GM21447 (cell line): ENCODE data around the gene KHK.
A peak's percentile ranks its signal among the peaks of the same experiment; 100 is the strongest.

Experiments
- ATAC-seq: cut with Tn5 transposase; IDR thresholded peaks from one replicate; pipeline ENCODE4 v1.9.1; 2021; ENCODE audit not compliant: unreplicated experiment

The KHK gene

GRCh38 chr2:27126252-27126710 lies 39.7 kb downstream of the KHK start:
- ATAC-seq, result no peak

GRCh38 chr2:27127883-27128667 lies 41.5 kb downstream of the KHK start:
- no peak for ATAC-seq

GRCh38 chr2:27128668-27129571 lies 42.3 kb downstream of the KHK start:
- no peak for ATAC-seq

- no peak for ATAC-seq
These were observed 43.8 kb downstream of the KHK start for GRCh38 chr2:27130396-27130795.

- ATAC-seq, result no peak
These were observed 44.9 kb downstream of the KHK start for GRCh38 chr2:27131429-27131828.

GRCh38 chr2:27133195-27133875 lies 46.8 kb downstream of the KHK start:
- ATAC-seq, result no peak

GRCh38 chr2:27133905-27134780 lies 47.6 kb downstream of the KHK start, which contains the start of gene PREB:
Gene PREB, minus strand, starts transcription at chr2:27134636. Its CDS starts 215 bp downstream, at chr2:27134421.
- peak; percentile 74 for ATAC-seq

GRCh38 chr2:27134781-27135477 lies 48.4 kb downstream of the KHK start:
- no peak for ATAC-seq

- ATAC-seq, result no peak
These were observed 48.9 kb downstream of the KHK start for GRCh38 chr2:27135478-27135955.

GRCh38 chr2:27136751-27137150 lies 50.2 kb downstream of the KHK start:
- no peak for ATAC-seq

- no peak for ATAC-seq
These were observed 50.9 kb downstream of the KHK start for GRCh38 chr2:27137322-27137935.

GRCh38 chr2:27138111-27138510 lies 51.5 kb downstream of the KHK start:
- no peak for ATAC-seq

- no peak for ATAC-seq
These were observed 52.7 kb downstream of the KHK start, which contains the start of gene PRR30 for GRCh38 chr2:27139310-27139709. Gene PRR30, minus strand, starts transcription at chr2:27139410. Its CDS starts 1,081 bp downstream, at chr2:27138329.

- no peak for ATAC-seq
These were observed 56.7 kb downstream of the KHK start for GRCh38 chr2:27143285-27143684.

- no peak for ATAC-seq
These were observed 59.1 kb downstream of the KHK start for GRCh38 chr2:27145682-27146081.

- no peak for ATAC-seq
These were observed 61.4 kb downstream of the KHK start for GRCh38 chr2:27147935-27148334.

GRCh38 chr2:27148801-27149439 lies 62.3 kb downstream of the KHK start, which contains the start of gene TCF23:
Gene TCF23, plus strand, starts transcription at chr2:27149004. Its CDS starts 130 bp downstream, at chr2:27149134.
- ATAC-seq, result no peak
